K562 (cell line): ENCODE measurements around the gene ATP1A3. TPM values are rescaled to one million over a fixed set of nuclear protein-coding genes. Genes with fewer than 3 reads are reported as not detected.

Experiments used
- ATAC-seq: fragments of 200-7000 bp; cut with Tn5 transposase; 3 replicates; pipeline ENCODE4 v1.9.1; 2020; ENCODE audit warnings: moderate library complexity
- BruUV-seq: library from RNA; stranded (reverse); fragments of 400-500 nt; replicated peaks from 2 replicates; lab custom pipeline; 2021; lab: Mats Ljungman, UMichigan
- CTCF ChIA-PET: fragments of 300-600 bp; formaldehyde crosslinking; extraction: SDS; loops from one replicate; lab custom pipeline; 2021; ENCODE audit warnings: low intra/inter-chr PET ratio; lab: Yijun Ruan, JAX
- POLR2A ChIA-PET: fragments of 300-600, 350-650 bp; sonication (Branson Sonifier 250); formaldehyde crosslinking; extraction: SDS; loops from one replicate; lab custom pipeline; 2021; ENCODE audit warnings: antibody characterized with exemption, inconsistent platforms; lab: Yijun Ruan, JAX
- DNase-seq, 4 experiments: peaks; one replicate each; pipeline versions ENCODE4 v3.0.0 to v3.0.0-alpha.2; 2011 to 2018; ENCODE audit warnings: low spot score in 3 of 4, mixed read lengths in 3 of 4; ENCODE audit errors: extremely low read depth in 1 of 4
- FAIRE-seq: peaks from 2 replicates; lab custom pipeline; 2011; peaks lifted over from hg19 to GRCh38; lab: Jason Lieb, UNC
- H2AFZ ChIP-seq: 2 replicates; pipeline ENCODE4 v1.6.0; 2011; ENCODE audit warnings: low read depth, low read length, control low read depth, inconsistent platforms
- H3K27ac ChIP-seq: fragments of 200-600 bp; 3 replicates; pipeline ENCODE4 v1.8.0; 2011; ENCODE audit warnings: low read depth, mild to moderate bottlenecking, control low read depth, inconsistent platforms, low read length, moderate library complexity, mixed read lengths; ENCODE audit errors: extremely low read depth
- H3K27me3 ChIP-seq, 2 experiments: fragments of 300-600 bp in 1 of 2; 2 replicates in 1 of 2; 3 replicates in 1 of 2; pipeline versions ENCODE4 v1.6.0 to v1.8.0; 2011; ENCODE audit warnings: inconsistent platforms in 2 of 2, low read length in 2 of 2, mild to moderate bottlenecking in 1 of 2, mixed read lengths in 1 of 2, moderate library complexity in 1 of 2; ENCODE audit not compliant: control insufficient read depth in 2 of 2, insufficient read depth in 2 of 2
- H3K36me3 ChIP-seq: fragments of 300-600 bp; 3 replicates; pipeline ENCODE4 v1.8.0; 2011; ENCODE audit warnings: mild to moderate bottlenecking, low read length, inconsistent platforms; ENCODE audit not compliant: control insufficient read depth, insufficient read depth
- H3K4me1 ChIP-seq, 2 experiments: fragments of 200-600 bp in 1 of 2; replicated peaks in 1 of 2; 2 replicates in 1 of 2; 3 replicates in 1 of 2; pipeline versions ENCODE4 v1.5.1 to v1.8.0; 2011; ENCODE audit warnings: inconsistent platforms in 2 of 2, low read length in 2 of 2, mild to moderate bottlenecking in 1 of 2, mixed read lengths in 1 of 2, moderate library complexity in 1 of 2; ENCODE audit not compliant: control insufficient read depth in 2 of 2, insufficient read depth in 2 of 2
- H3K4me2 ChIP-seq: 2 replicates; pipeline ENCODE4 v1.6.1; 2011; ENCODE audit warnings: low read length, control low read depth, inconsistent platforms, mixed read lengths; ENCODE audit not compliant: insufficient read depth
- H3K4me3 ChIP-seq: fragments of 200-600 bp; sonication (generic), shearing (Covaris generic); 2 replicates; pipeline ENCODE4 v1.5.1; 2016; ENCODE audit warnings: control low read depth, inconsistent platforms
- H3K79me2 ChIP-seq: fragments of 200-600 bp; 3 replicates; pipeline ENCODE4 v1.8.0; 2011; ENCODE audit warnings: low read length, inconsistent platforms; ENCODE audit not compliant: control insufficient read depth, insufficient read depth
- H3K9ac ChIP-seq, 2 experiments: 2 replicates each; pipeline versions ENCODE4 v1.6.0 to v1.6.1; 2011; ENCODE audit warnings: low read depth in 2 of 2, low read length in 2 of 2, control low read depth in 1 of 2, inconsistent platforms in 1 of 2, mild to moderate bottlenecking in 1 of 2, mixed read lengths in 1 of 2; ENCODE audit not compliant: insufficient read depth in 1 of 2
- H3K9me1 ChIP-seq: one replicate; pipeline ENCODE4 v1.6.0; 2011; ENCODE audit warnings: inconsistent platforms, mild to moderate bottlenecking, low read length, moderate library complexity; ENCODE audit not compliant: control insufficient read depth, insufficient read depth
- H3K9me3 ChIP-seq: replicated peaks from 2 replicates; pipeline ENCODE4 v1.5.1; 2011; ENCODE audit warnings: low read depth, low read length, inconsistent platforms; ENCODE audit not compliant: control insufficient read depth, insufficient read depth
- H4K20me1 ChIP-seq: replicated peaks from 2 replicates; pipeline ENCODE4 v1.6.1; 2011; ENCODE audit warnings: low read length, inconsistent platforms, mixed read lengths; ENCODE audit not compliant: control insufficient read depth, insufficient read depth
- CBFA2T3 ChIP-seq: fragments of 450-650 bp; IDR thresholded peaks from 2 replicates; pipeline ENCODE4 v1.6.1; 2017
- EGR1 ChIP-seq: fragments of 450-650 bp; conservative IDR thresholded peaks from 2 replicates; pipeline ENCODE4 v1.6.1; 2017; ENCODE audit warnings: mild to moderate bottlenecking
- EP400 ChIP-seq: fragments of 450-650 bp; IDR thresholded peaks from 2 replicates; pipeline ENCODE4 v1.6.1; 2017; ENCODE audit warnings: antibody characterized with exemption, mild to moderate bottlenecking, moderate library complexity
- ERF ChIP-seq: fragments of 450-650 bp; formaldehyde crosslinking; IDR thresholded peaks from 2 replicates; pipeline ENCODE4 v1.4.0; 2020; ENCODE audit warnings: mild to moderate bottlenecking, mixed read lengths
- EWSR1 ChIP-seq: fragments of 450-650 bp; IDR thresholded peaks from 2 replicates; pipeline ENCODE4 v1.6.1; 2018; ENCODE audit warnings: borderline replicate concordance, mild to moderate bottlenecking, low read depth, moderate library complexity; ENCODE audit not compliant: partially characterized antibody
- HDAC2 ChIP-seq: fragments of 450-650 bp; IDR thresholded peaks from 2 replicates; pipeline ENCODE4 v1.6.1; 2016; ENCODE audit warnings: mild to moderate bottlenecking
- HDAC8 ChIP-seq: fragments of 450-650 bp; IDR thresholded peaks from 2 replicates; pipeline ENCODE4 v1.6.1; 2016; ENCODE audit warnings: mild to moderate bottlenecking, missing genetic modification characterization, moderate library complexity, missing compliant biosample characterization
- HDGF ChIP-seq: fragments of 450-650 bp; IDR thresholded peaks from 2 replicates; pipeline ENCODE4 v1.6.1; 2016
- JUND ChIP-seq, 2 experiments: IDR thresholded peaks; 2 replicates in 1 of 2; 3 replicates in 1 of 2; pipeline ENCODE4 v1.6.1; 2011; ENCODE audit warnings: borderline replicate concordance in 2 of 2, low read depth in 2 of 2, low read length in 2 of 2, improper control_type of control experiment in 1 of 2, missing biosample characterization in 1 of 2, missing genetic modification characterization in 1 of 2, missing genetic modification reagents in 1 of 2
- MAZ ChIP-seq, 2 experiments: fragments of 450-650 bp in 1 of 2; sonication (generic) in 1 of 2; formaldehyde crosslinking; IDR thresholded peaks in 1 of 2; conservative IDR thresholded peaks in 1 of 2; 2 replicates each; pipeline versions ENCODE4 v1.4.0 to v1.5.0; 2020; ENCODE audit warnings: mild to moderate bottlenecking in 1 of 2, missing genetic modification reagents in 1 of 2
- MEIS2 ChIP-seq: fragments of 450-650 bp; IDR thresholded peaks from 2 replicates; pipeline ENCODE4 v1.6.1; 2014; ENCODE audit warnings: mild to moderate bottlenecking; ENCODE audit not compliant: partially characterized antibody
- MYBL2 ChIP-seq, 2 experiments: fragments of 450-650 bp in 1 of 2; sonication (generic) in 1 of 2; formaldehyde crosslinking in 1 of 2; IDR thresholded peaks; 2 replicates each; pipeline versions ENCODE4 v1.6.1 to v1.8.1; 2017 to 2022; ENCODE audit warnings: borderline replicate concordance in 1 of 2, inconsistent platforms in 1 of 2, low read depth in 1 of 2, mild to moderate bottlenecking in 1 of 2, missing genetic modification reagents in 1 of 2, moderate library complexity in 1 of 2
- NFE2 ChIP-seq: IDR thresholded peaks from 2 replicates; pipeline ENCODE4 v1.6.1; 2014; ENCODE audit warnings: antibody characterized with exemption, low read depth
- NFRKB ChIP-seq: fragments of 450-650 bp; IDR thresholded peaks from 2 replicates; pipeline ENCODE4 v1.6.1; 2016; ENCODE audit warnings: low read depth
- RBFOX2 ChIP-seq: fragments of 200-400 bp; formaldehyde crosslinking; IDR thresholded peaks from 2 replicates; pipeline ENCODE4 v1.6.1; 2017; ENCODE audit warnings: low read depth, mild to moderate bottlenecking, low read length, moderate library complexity
- RNF2 ChIP-seq: sonication (generic); IDR thresholded peaks from 2 replicates; pipeline ENCODE4 v1.6.1; 2016
- SMARCE1 ChIP-seq: fragments of 450-650 bp; IDR thresholded peaks from 2 replicates; pipeline ENCODE4 v1.7.1; 2016; ENCODE audit warnings: mild to moderate bottlenecking
- SOX6 ChIP-seq: fragments of 450-650 bp; IDR thresholded peaks from 2 replicates; pipeline ENCODE4 v1.6.1; 2014; ENCODE audit warnings: mild to moderate bottlenecking
- STAT5B ChIP-seq: fragments of 250-450 bp; sonication (Bioruptor Pico); IDR thresholded peaks from 2 replicates; pipeline ENCODE4 v1.8.0; 2021; ENCODE audit warnings: mild to moderate bottlenecking, inconsistent platforms
- TCF3 ChIP-seq: sonication (generic); formaldehyde crosslinking; IDR thresholded peaks from 2 replicates; pipeline ENCODE4 v1.4.0; 2020; ENCODE audit warnings: mild to moderate bottlenecking, missing genetic modification reagents
- TRIM24 ChIP-seq, 2 experiments: fragments of 450-650 bp; IDR thresholded peaks; 2 replicates each; pipeline ENCODE4 v1.6.1; 2016
- TSC22D4 ChIP-seq: fragments of 450-650 bp; IDR thresholded peaks from 2 replicates; pipeline ENCODE4 v1.6.1; 2016; ENCODE audit warnings: missing genetic modification characterization, missing biosample characterization, control low read depth
- ZNF347 ChIP-seq: fragments of 450-650 bp; formaldehyde crosslinking; IDR thresholded peaks from 2 replicates; pipeline ENCODE4 v1.4.0; 2020; ENCODE audit warnings: low read depth, mild to moderate bottlenecking, moderate library complexity
- ZNF766 ChIP-seq: fragments of 200-800 bp; sonication (Bioruptor generic); conservative IDR thresholded peaks from 2 replicates; pipeline ENCODE4 v1.6.1; 2016; ENCODE audit warnings: missing genetic modification characterization, missing compliant biosample characterization
- ZZZ3 ChIP-seq: fragments of 450-650 bp; IDR thresholded peaks from 2 replicates; pipeline ENCODE4 v1.6.1; 2016; ENCODE audit warnings: antibody characterized with exemption, mild to moderate bottlenecking, moderate library complexity
- WGBS: fragments of 100-300 bp; shearing (Covaris generic); methylation state at CpG from one replicate; pipeline ENCODE4 v1.1.6; 2016; ENCODE audit warnings: low coverage, mixed read lengths; ENCODE audit not compliant: insufficient coverage; ENCODE audit errors: missing lambda C conversion rate; 5-methylcytosine and 5-hydroxymethylcytosine counted together
- in situ Hi-C: fragments of 300-500 bp; cut with MboI; formaldehyde crosslinking; loops from 4 replicates; pipeline ENCODE4 v1.15.0; 2018; ENCODE audit warnings: inconsistent platforms, mixed read lengths
- intact Hi-C: fragments of 100-400 bp; cut with micrococcal nuclease; formaldehyde crosslinking; loops from 2 replicates; pipeline ENCODE4 v1.14.2; 2022
- polyA plus RNA-seq, 8 experiments: library from polyadenylated mRNA; depleted of rRNA in 4 of 8; stranded (reverse) in 5 of 8; unstranded in 3 of 8; fragments of >200 nt; fragmentation: Nextera tagmentation in 2 of 8; fragmentation: Illumina TruSeq in 1 of 8; extraction: Ambion mirVana in 2 of 8; extraction: Trizol in 1 of 8; gene quantifications; 2 replicates each; pipeline versions ENCODE4 v1.2.1 to v1.2.3, GENCODE V29; 2011 to 2014; ENCODE audit warnings: inconsistent platforms in 1 of 8, missing spikeins in 1 of 8
- total RNA-seq, 7 experiments: library from RNA; depleted of rRNA in 6 of 7; stranded (reverse); fragments of >200 nt in 6 of 7; fragmentation: Illumina TruSeq in 2 of 7; extraction: Trizol in 2 of 7; gene quantifications; 2 replicates each; pipeline versions ENCODE4 v1.2.1 to v1.2.3, GENCODE V29; 2011 to 2021; ENCODE audit warnings: low replicate concordance in 1 of 7

The ATP1A3 gene
- total and polyA plus RNA-seq, 9 of the 15 experiments (the other 6 are each of a cell fraction or from before 2014, with no cell fraction given), result 0.03 to 1.0 (median 0.17) TPM; not detected in 3

GRCh38 chr19:42018503-42019193 lies 24.6 kb upstream of the ATP1A3 start:
- WGBS, result 11% methylated on average over 9 of the region's 11 CpGs
- Histone ChIP-seq H3K4me3 (no peak overlapping the region), H3K9ac (peak overlapping the region in 1 of 2 experiments; percentile 87; a peak in 3 of 4 replicates), H4K20me1 (0 out of 2 replicates have a peak, but pooled peaks cover 2% of the 10 kb centered on the region), H3K4me2 (peak overlapping the region; percentile 55), H3K36me3 (no peaks in the 10 kb centered on the region), H3K79me2 (no peaks in the 10 kb centered on the region), H2AFZ (peak overlapping the region; percentile 77; the same call in 1 of the 2 replicates), H3K27ac (no peak overlapping the region; the same call in 2 of the 3 replicates), H3K4me1 (peaks cover 14 to 21% of the 10 kb centered on the region in 2 experiments), H3K27me3 (no peaks in the 10 kb centered on the region; a peak in 1 of 5 replicates), H3K9me1 (no peaks in the 10 kb centered on the region), H3K9me3 (no peaks in the 10 kb centered on the region)
- no TSS peak for BruUV-seq
- ATAC-seq, result peak; percentile 82
- ChIA-PET CTCF (no interaction called here), POLR2A (interaction anchor here (0.6 to 1.4 kb wide), 3 partner anchors 18 to 798 kb away, joined by 3 to 4 read pairs (median 3); no protein-coding TSS in a partner anchor)
- intact Hi-C loops (loop anchor here (1.0 kb wide), 1 partner anchor 17 kb away; no protein-coding TSS in a partner anchor), in situ Hi-C loops (no loop called here)
- peak; percentile 72 to 82 (median 77) for DNase-seq
- FAIRE-seq, result peak; percentile 91
- TF ChIP-seq NFRKB, result 0 out of 2 replicates have a peak, but pooled peaks have one; percentile 47
- no peak for TF ChIP-seq MYBL2 (IDR thresholded peaks at IDR 0.05; ENCODE audit: low read depth)
- TF ChIP-seq MYBL2 (CRISPR knock-in tag; IDR thresholded peaks at IDR 0.05; ENCODE audit: borderline replicate concordance), result no peak
- no peak for TF ChIP-seq ZNF347
- no peak for TF ChIP-seq TSC22D4
- TF ChIP-seq EGR1, result peak; percentile 94
- 0 out of 2 replicates have a peak, but pooled peaks have one; percentile 24 for TF ChIP-seq HDGF
- TF ChIP-seq ZZZ3, result no peak
- peak; percentile 52 for TF ChIP-seq MEIS2
- TF ChIP-seq MAZ (CRISPR knock-in tag; conservative IDR thresholded peaks at IDR 0.05 in 1 of 2, IDR thresholded peaks at IDR 0.05 in 1 of 2), result peak; percentile 22 to 73; a peak in 2 of 4 replicates
- no peak for TF ChIP-seq EWSR1
- no peak for TF ChIP-seq ERF
- no peak for TF ChIP-seq STAT5B (CRISPR knock-in tag)
- TF ChIP-seq ZNF766 (CRISPR knock-in tag), result 0 out of 2 replicates have a peak, but pooled peaks have one; percentile 64
- 0 out of 2 replicates have a peak, but pooled peaks have one; percentile 42 for TF ChIP-seq HDAC8 (tag)
- peak; percentile 17; the same call in 1 of the 2 replicates for TF ChIP-seq SOX6
- peak; percentile 63 for TF ChIP-seq JUND (IDR thresholded peaks at IDR 0.05; ENCODE audit: borderline replicate concordance, low read depth, low read length)
- no peak; the same call in 1 of the 3 replicates for TF ChIP-seq JUND (tag; IDR thresholded peaks at IDR 0.05; ENCODE audit: borderline replicate concordance, low read depth, low read length)
- TF ChIP-seq SMARCE1, result peak; percentile 54; the same call in 1 of the 2 replicates
- TF ChIP-seq RBFOX2, result peak; percentile 54
- TF ChIP-seq RNF2, result 0 out of 2 replicates have a peak, but pooled peaks have one; percentile 43
- peak; percentile 81 for TF ChIP-seq CBFA2T3
- peak; percentile 57 to 59; a peak in 3 of 4 replicates for TF ChIP-seq TRIM24 (IDR thresholded peaks at IDR 0.05)
- TF ChIP-seq NFE2, result peak; percentile 96
- TF ChIP-seq TCF3 (CRISPR knock-in tag), result peak; percentile 46
- TF ChIP-seq HDAC2, result 0 out of 2 replicates have a peak, but pooled peaks have one; percentile 19
- TF ChIP-seq EP400, result peak; percentile 22; the same call in 1 of the 2 replicates
